Lung microvascular endothelial cell (primary cell): ENCODE results near the gene EXOC3. TPM values are rescaled to one million over a fixed set of nuclear protein-coding genes. Genes with fewer than 3 reads are reported as not detected.
A peak's percentile ranks its signal among the peaks of the same experiment; 100 is the strongest.

ENCODE experiments used
- DNase-seq, 2 donors: peaks; one replicate each; pipeline versions ENCODE4 v3.0.0 to v3.0.0-alpha.2; 2010; ENCODE audit warnings: low read depth in 2 of 2
- total RNA-seq: library from RNA; depleted of rRNA; stranded (reverse); fragments of >200 nt; gene quantifications from 2 replicates; pipeline ENCODE4 v1.2.1, GENCODE V29; 2014

The EXOC3 gene
- total RNA-seq, 1 donor from 2014 or later, result 25.0 TPM

GRCh38 chr5:407051-407450, 35.9 kb upstream of the EXOC3 start:
- peak in 1 of 2 donors; percentile 91 for DNase-seq

GRCh38 chr5:407801-408268, 35.1 kb upstream of the EXOC3 start:
- no peak for DNase-seq

- DNase-seq, result peak in 1 of 2 donors; percentile 46
Measured at GRCh38 chr5:410911-411517, 32.0 kb upstream of the EXOC3 start.

GRCh38 chr5:411728-412127, 31.2 kb upstream of the EXOC3 start:
- no peak for DNase-seq

GRCh38 chr5:414991-415927, 27.7 kb upstream of the EXOC3 start:
- DNase-seq, result peak in 1 of 2 donors; percentile 38

- DNase-seq, result no peak
Measured at GRCh38 chr5:415928-416635, 26.9 kb upstream of the EXOC3 start.

- no peak for DNase-seq
Measured at GRCh38 chr5:416636-416960, 26.4 kb upstream of the EXOC3 start.

- no peak for DNase-seq
Measured at GRCh38 chr5:417301-418161, 25.4 kb upstream of the EXOC3 start.

- DNase-seq, result no peak
Measured at GRCh38 chr5:418162-419121, 24.5 kb upstream of the EXOC3 start.

GRCh38 chr5:419970-420369, 23.0 kb upstream of the EXOC3 start:
- DNase-seq, result no peak

- no peak for DNase-seq
Measured at GRCh38 chr5:420632-421286, 22.2 kb upstream of the EXOC3 start.

GRCh38 chr5:421287-421880, 21.6 kb upstream of the EXOC3 start:
- no peak for DNase-seq

- DNase-seq, result no peak
Measured at GRCh38 chr5:421901-422300, 21.1 kb upstream of the EXOC3 start.

GRCh38 chr5:422323-423232, 20.4 kb upstream of the EXOC3 start:
- no peak for DNase-seq

- no peak for DNase-seq
Measured at GRCh38 chr5:423233-423565, 19.8 kb upstream of the EXOC3 start.

- no peak for DNase-seq
Measured at GRCh38 chr5:423626-424261, 19.2 kb upstream of the EXOC3 start.

- no peak for DNase-seq
Measured at GRCh38 chr5:424301-425110, 18.5 kb upstream of the EXOC3 start.
